H1 (cell line): Measurements from ENCODE around the gene RBMS1. TPM values are rescaled to one million over a fixed set of nuclear protein-coding genes. Genes with fewer than 3 reads are reported as not detected.

Source experiments
- CTCF ChIA-PET: fragments of 300-600 bp; sonication (Branson Sonifier 250); formaldehyde crosslinking; loops from one replicate; lab custom pipeline; 2021; ENCODE audit not compliant: partially characterized antibody; lab: Charles Lee
- POLR2A ChIA-PET: fragments of 300-600 bp; sonication (Branson Sonifier 250); formaldehyde crosslinking; loops from one replicate; lab custom pipeline; 2021; ENCODE audit warnings: inconsistent platforms; ENCODE audit not compliant: partially characterized antibody; lab: Charles Lee
- DNase-seq, 2 experiments: peaks; one replicate each; pipeline versions ENCODE4 v3.0.0 to v3.0.0-alpha.2; 2010 to 2022; ENCODE audit warnings: low spot score in 2 of 2, low read depth in 1 of 2, mixed read lengths in 1 of 2
- FAIRE-seq: peaks from 2 replicates; lab custom pipeline; 2011; peaks lifted over from hg19 to GRCh38; lab: Jason Lieb, UNC
- H2AFZ ChIP-seq: 2 replicates; pipeline ENCODE4 v1.8.1; 2012; ENCODE audit warnings: low read length, inconsistent platforms
- H2AK5ac ChIP-seq: 2 replicates; pipeline ENCODE4 v1.6.1; 2013; ENCODE audit warnings: low read depth, low read length
- H2BK120ac ChIP-seq: replicated peaks from 2 replicates; pipeline ENCODE3; 2013; ENCODE audit warnings: low read depth, low read length, inconsistent platforms
- H2BK12ac ChIP-seq: 2 replicates; pipeline ENCODE4 v1.6.1; 2013; ENCODE audit warnings: low read depth, low read length
- H2BK15ac ChIP-seq: 2 replicates; pipeline ENCODE4 v1.6.1; 2013; ENCODE audit warnings: low read length
- H2BK20ac ChIP-seq: 2 replicates; pipeline ENCODE4 v1.6.1; 2013; ENCODE audit warnings: low read length
- H2BK5ac ChIP-seq: 2 replicates; pipeline ENCODE4 v1.6.1; 2013; ENCODE audit warnings: low read depth, low read length
- H3K14ac ChIP-seq: 2 replicates; pipeline ENCODE4 v1.6.1; 2013; ENCODE audit warnings: inconsistent platforms; ENCODE audit not compliant: insufficient read length
- H3K18ac ChIP-seq: 2 replicates; pipeline ENCODE4 v1.6.1; 2013; ENCODE audit warnings: low read length; ENCODE audit errors: extremely low read depth
- H3K23ac ChIP-seq: 2 replicates; pipeline ENCODE4 v1.6.1; 2013; ENCODE audit warnings: inconsistent platforms; ENCODE audit not compliant: insufficient read length
- H3K23me2 ChIP-seq: 2 replicates; pipeline ENCODE4 v1.6.1; 2013; ENCODE audit warnings: low read depth, low read length
- H3K27ac ChIP-seq: 2 replicates; pipeline ENCODE4 v1.6.1; 2011; ENCODE audit warnings: low read depth, low read length, inconsistent platforms
- H3K27me3 ChIP-seq, 4 experiments: replicated peaks in 1 of 4; 1 replicate in 1 of 4; 2 replicates in 3 of 4; pipeline versions ENCODE4 v1.6.1 to v1.8.1; 2011 to 2013; ENCODE audit warnings: low read length in 3 of 4, mild to moderate bottlenecking in 3 of 4, inconsistent platforms in 2 of 4, mixed read lengths in 2 of 4, moderate library complexity in 1 of 4; ENCODE audit not compliant: control insufficient read depth in 3 of 4, insufficient read depth in 3 of 4; ENCODE audit errors: extremely low read depth in 1 of 4
- H3K36me3 ChIP-seq, 4 experiments: 2 replicates each; pipeline versions ENCODE4 v1.6.1 to v1.8.1; 2011 to 2013; ENCODE audit warnings: mild to moderate bottlenecking in 4 of 4, low read length in 3 of 4, moderate library complexity in 2 of 4, control low read depth in 1 of 4, inconsistent platforms in 1 of 4; ENCODE audit not compliant: insufficient read depth in 4 of 4, control insufficient read depth in 2 of 4
- H3K4ac ChIP-seq: replicated peaks from 2 replicates; pipeline ENCODE3; 2013; ENCODE audit warnings: low read length, low read depth, mixed read lengths, inconsistent platforms; ENCODE audit not compliant: insufficient read length
- H3K4me1 ChIP-seq, 4 experiments: replicated peaks in 1 of 4; 1 replicate in 1 of 4; 2 replicates in 3 of 4; pipeline versions ENCODE4 v1.6.1 to v1.8.1; 2011 to 2013; ENCODE audit warnings: low read length in 3 of 4, inconsistent platforms in 2 of 4, mixed read lengths in 1 of 4; ENCODE audit not compliant: insufficient read depth in 4 of 4, control insufficient read depth in 3 of 4
- H3K4me2 ChIP-seq, 2 experiments: 2 replicates each; pipeline versions ENCODE4 v1.6.1 to v1.8.1; 2011 to 2013; ENCODE audit warnings: low read depth in 2 of 2, low read length in 2 of 2, control low read depth in 1 of 2, inconsistent platforms in 1 of 2, mild to moderate bottlenecking in 1 of 2; ENCODE audit not compliant: insufficient read depth in 1 of 2
- H3K4me3 ChIP-seq, 4 experiments: fragments of 200-600, 300-600 bp in 1 of 4; sonication (generic), shearing (Covaris generic), sonication (Bioruptor Twin) in 1 of 4; 2 replicates each; pipeline versions ENCODE4 v1.5.1 to v1.8.1; 2011 to 2016; ENCODE audit warnings: low read length in 4 of 4, low read depth in 3 of 4, control low read depth in 2 of 4, inconsistent platforms in 2 of 4, mild to moderate bottlenecking in 2 of 4, mixed read lengths in 1 of 4, moderate library complexity in 1 of 4; ENCODE audit not compliant: insufficient read depth in 2 of 4; ENCODE audit errors: extremely low read depth in 1 of 4
- H3K56ac ChIP-seq: replicated peaks from 2 replicates; pipeline ENCODE3; 2013; ENCODE audit warnings: low read depth, mild to moderate bottlenecking, mixed read lengths, low read length, inconsistent platforms; ENCODE audit not compliant: insufficient read length
- H3K79me1 ChIP-seq: 2 replicates; pipeline ENCODE4 v1.6.1; 2013; ENCODE audit warnings: low read depth, low read length, control low read depth
- H3K79me2 ChIP-seq, 2 experiments: 2 replicates each; pipeline versions ENCODE4 v1.6.1 to v1.8.1; 2012 to 2013; ENCODE audit warnings: low read length in 2 of 2, mild to moderate bottlenecking in 2 of 2, inconsistent platforms in 1 of 2; ENCODE audit not compliant: insufficient read depth in 2 of 2, control insufficient read depth in 1 of 2
- H3K9ac ChIP-seq, 4 experiments: replicated peaks in 1 of 4; 1 replicate in 1 of 4; 2 replicates in 3 of 4; pipeline versions ENCODE4 v1.6.1 to v1.8.1; 2011 to 2013; ENCODE audit warnings: low read depth in 3 of 4, low read length in 3 of 4, control low read depth in 2 of 4, mild to moderate bottlenecking in 2 of 4, moderate library complexity in 2 of 4, inconsistent platforms in 1 of 4; ENCODE audit errors: extremely low read depth in 1 of 4
- H3K9me3 ChIP-seq, 2 experiments: 2 replicates each; pipeline versions ENCODE4 v1.6.1 to v1.8.1; 2012 to 2013; ENCODE audit warnings: mild to moderate bottlenecking in 2 of 2, moderate library complexity in 2 of 2, control low read depth in 1 of 2, inconsistent platforms in 1 of 2, low read depth in 1 of 2, low read length in 1 of 2, mixed read lengths in 1 of 2; ENCODE audit not compliant: insufficient read depth in 2 of 2
- H4K20me1 ChIP-seq, 2 experiments: replicated peaks in 1 of 2; 2 replicates each; pipeline versions ENCODE3 to v1.8.1; 2011 to 2013; ENCODE audit warnings: inconsistent platforms in 2 of 2, low read length in 2 of 2, mild to moderate bottlenecking in 1 of 2; ENCODE audit not compliant: insufficient read depth in 2 of 2, control insufficient read depth in 1 of 2
- H4K5ac ChIP-seq: 2 replicates; pipeline ENCODE4 v1.6.1; 2013; ENCODE audit warnings: low read length, low read depth, mixed read lengths, inconsistent platforms; ENCODE audit not compliant: insufficient read length
- H4K8ac ChIP-seq: 2 replicates; pipeline ENCODE4 v1.8.0; 2013; ENCODE audit warnings: mild to moderate bottlenecking, moderate library complexity, low read length, inconsistent platforms; ENCODE audit not compliant: insufficient read depth; ENCODE audit errors: extremely low read depth
- H4K91ac ChIP-seq: replicated peaks from 2 replicates; pipeline ENCODE3; 2013; ENCODE audit warnings: low read length, mixed read lengths, inconsistent platforms; ENCODE audit not compliant: insufficient read length
- CBX5 ChIP-seq: fragments of 300-800, 300-1000 bp; sonication (generic); IDR thresholded peaks from 2 replicates; pipeline ENCODE4 v1.7.1; 2016; ENCODE audit warnings: antibody characterized with exemption, low read length, low read depth
- SAP30 ChIP-seq: fragments of 300-600 bp; sonication (generic); IDR thresholded peaks from 2 replicates; pipeline ENCODE4 v1.7.1; 2012; ENCODE audit warnings: low read length, moderate library complexity, mild to moderate bottlenecking, inconsistent platforms; ENCODE audit not compliant: insufficient read depth, insufficient replicate concordance
- polyA plus RNA-seq, 7 experiments: library from polyadenylated mRNA; depleted of rRNA in 3 of 7; stranded (reverse) in 5 of 7; unstranded in 2 of 7; fragments of >200 nt in 5 of 7; fragments of 200-250 nt in 2 of 7; gene quantifications; 1 replicate in 5 of 7; 2 replicates in 1 of 7; 4 replicates in 1 of 7; pipeline versions ENCODE4 v1.2.1 to v1.2.3, GENCODE V29; 2011 to 2013; ENCODE audit warnings: missing spikeins in 2 of 7, mixed read lengths in 2 of 7
- total RNA-seq: library from RNA; stranded (reverse); fragmentation: NEBNext Ultra II Directional; extraction: Animal tissue kit (Norgen Biotek cat#: 25700); gene quantifications from 2 replicates; pipeline ENCODE4 v1.2.1, GENCODE V29; 2021
- TF ChIP-seq, protein P1 (sequence below): IDR thresholded peaks from 2 replicates; pipeline ENCODE4 v1.6.1; 2012; ENCODE audit warnings: low read length, inconsistent platforms

The RBMS1 gene
- total and polyA plus RNA-seq, 2 of the 8 experiments (the other 6 are each of a cell fraction or from before 2014, with no cell fraction given) = 53.7 to 60.0 TPM

DNA sequence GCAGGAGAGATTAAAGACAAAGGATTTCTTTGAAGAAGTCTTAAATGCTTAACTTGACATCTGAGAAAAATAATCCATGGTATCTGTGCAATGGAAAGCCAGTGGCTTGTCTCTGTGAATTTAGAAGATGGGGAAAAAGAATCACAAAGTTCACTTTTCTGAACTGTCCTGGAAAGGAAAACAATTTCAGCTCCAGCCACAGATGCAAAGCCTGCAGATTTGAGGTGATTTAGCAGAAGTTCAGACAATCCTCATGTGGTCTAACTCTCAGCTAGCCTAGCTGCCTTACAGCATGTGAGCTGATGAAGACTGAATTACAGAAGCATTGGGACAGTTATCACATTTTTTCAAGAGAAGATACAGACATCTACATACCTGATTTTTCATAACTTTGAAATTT, 166.8 kb downstream of the RBMS1 start:
- Histone ChIP-seq H4K91ac (no peak overlapping the region), H3K4me2 (no peak overlapping the region), H3K4me3 (no peak overlapping the region), H2AFZ (no peak overlapping the region), H3K27ac (no peak overlapping the region), H3K14ac (no peak overlapping the region), H3K56ac (no peak overlapping the region), H3K36me3 (no peaks in the 10 kb centered on the region), H3K23me2 (no peaks in the 10 kb centered on the region), H3K9ac (no peak overlapping the region), H2BK12ac (no peak overlapping the region), H3K4ac (no peak overlapping the region), H2BK20ac (no peak overlapping the region), H2AK5ac (no peak overlapping the region), H3K18ac (no peak overlapping the region), H3K79me2 (peaks cover 0 to 30% of the 10 kb centered on the region in 2 experiments; a peak in 2 of 4 replicates), H4K5ac (no peak overlapping the region), H4K8ac (no peak overlapping the region), H3K23ac (no peak overlapping the region), H3K79me1 (peaks cover 7% of the 10 kb centered on the region), H3K9me3 (no peaks in the 10 kb centered on the region), H2BK120ac (no peak overlapping the region), H3K4me1 (peaks cover 2 to 5% (median 4%) of the 10 kb centered on the region in 4 experiments; a peak in 4 of 7 replicates), H4K20me1 (peaks cover 0 to 5% of the 10 kb centered on the region in 2 experiments), H2BK15ac (no peak overlapping the region), H3K27me3 (no peaks in the 10 kb centered on the region), H2BK5ac (no peak overlapping the region)
- FAIRE-seq = peak; percentile 45
- POLR2A ChIA-PET = no interaction called here
- DNase-seq = no peak
- CTCF ChIA-PET = no interaction called here
- TF ChIP-seq, protein P1, sequence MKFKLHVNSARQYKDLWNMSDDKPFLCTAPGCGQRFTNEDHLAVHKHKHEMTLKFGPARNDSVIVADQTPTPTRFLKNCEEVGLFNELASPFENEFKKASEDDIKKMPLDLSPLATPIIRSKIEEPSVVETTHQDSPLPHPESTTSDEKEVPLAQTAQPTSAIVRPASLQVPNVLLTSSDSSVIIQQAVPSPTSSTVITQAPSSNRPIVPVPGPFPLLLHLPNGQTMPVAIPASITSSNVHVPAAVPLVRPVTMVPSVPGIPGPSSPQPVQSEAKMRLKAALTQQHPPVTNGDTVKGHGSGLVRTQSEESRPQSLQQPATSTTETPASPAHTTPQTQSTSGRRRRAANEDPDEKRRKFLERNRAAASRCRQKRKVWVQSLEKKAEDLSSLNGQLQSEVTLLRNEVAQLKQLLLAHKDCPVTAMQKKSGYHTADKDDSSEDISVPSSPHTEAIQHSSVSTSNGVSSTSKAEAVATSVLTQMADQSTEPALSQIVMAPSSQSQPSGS = no peak
- no peak for TF ChIP-seq SAP30
- TF ChIP-seq CBX5 = no peak
